LHCN-M2 (cell line): ENCODE results near the gene TMEM184B. TPM values are rescaled to one million over a fixed set of nuclear protein-coding genes. Genes with fewer than 3 reads are reported as not detected.
A peak's percentile ranks its signal among the peaks of the same experiment; 100 is the strongest.

ENCODE experiments used
- DNase-seq: peaks from one replicate; pipeline ENCODE4 v3.0.0-alpha.2; 2012; ENCODE audit warnings: low read depth
- polyA plus RNA-seq: library from polyadenylated mRNA; unstranded; fragments of >200 nt; gene quantifications from one replicate; pipeline ENCODE4 v1.2.1, GENCODE V29; 2012; ENCODE audit warnings: missing spikeins
- total RNA-seq: library from RNA; depleted of rRNA; stranded (reverse); fragments of >200 nt; gene quantifications from 2 replicates; pipeline ENCODE4 v1.2.3, GENCODE V29; 2014; rRNA removed

TMEM184B gene
- total RNA-seq: 61.3 and 70.6 TPM in 2 replicates
- polyA plus RNA-seq: 57.6 TPM

DNA sequence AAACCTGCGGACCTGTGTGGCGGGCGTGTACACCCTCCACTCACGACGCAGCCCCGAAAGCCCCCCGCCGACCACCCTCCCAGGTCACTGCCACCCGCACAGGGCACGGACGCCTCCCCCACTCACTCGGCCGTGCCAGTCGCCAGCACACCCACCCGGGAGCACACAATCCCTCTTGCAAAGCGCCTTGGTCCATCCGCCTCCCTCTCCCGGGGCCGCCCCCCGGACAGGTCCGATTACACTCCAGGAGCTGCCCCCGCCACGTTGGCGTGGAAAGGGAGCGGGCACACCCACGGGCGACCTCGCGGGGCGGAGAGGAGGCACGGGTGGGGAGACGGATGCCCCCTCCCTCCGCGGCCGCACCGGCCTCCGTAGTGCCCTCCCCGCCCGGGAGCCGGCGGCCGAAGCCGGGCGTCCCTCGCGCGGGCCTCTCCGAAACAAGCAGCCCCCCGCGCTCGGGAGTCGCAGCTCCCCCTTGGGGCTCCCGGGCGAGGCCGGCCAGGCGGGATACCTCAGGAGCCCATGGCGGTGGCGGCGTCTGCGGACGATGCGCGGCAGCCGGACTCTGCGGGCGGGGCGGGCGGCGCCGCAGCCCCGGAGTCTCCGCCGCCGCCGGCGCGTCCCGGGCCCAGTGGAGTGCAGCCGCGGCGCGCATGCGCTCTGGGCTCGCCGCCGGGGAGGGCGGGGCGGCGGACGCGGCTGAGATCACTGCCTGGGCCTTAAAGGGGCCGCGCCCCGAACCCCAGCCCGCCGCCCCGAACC lies at the start of gene TMEM184B:
TSS of gene TMEM184B (minus strand) at position 638 of the 762 bp plus-strand sequence. CDS start 25,049 bp downstream, outside the sequence.
- peak; percentile 62 for DNase-seq

DNA sequence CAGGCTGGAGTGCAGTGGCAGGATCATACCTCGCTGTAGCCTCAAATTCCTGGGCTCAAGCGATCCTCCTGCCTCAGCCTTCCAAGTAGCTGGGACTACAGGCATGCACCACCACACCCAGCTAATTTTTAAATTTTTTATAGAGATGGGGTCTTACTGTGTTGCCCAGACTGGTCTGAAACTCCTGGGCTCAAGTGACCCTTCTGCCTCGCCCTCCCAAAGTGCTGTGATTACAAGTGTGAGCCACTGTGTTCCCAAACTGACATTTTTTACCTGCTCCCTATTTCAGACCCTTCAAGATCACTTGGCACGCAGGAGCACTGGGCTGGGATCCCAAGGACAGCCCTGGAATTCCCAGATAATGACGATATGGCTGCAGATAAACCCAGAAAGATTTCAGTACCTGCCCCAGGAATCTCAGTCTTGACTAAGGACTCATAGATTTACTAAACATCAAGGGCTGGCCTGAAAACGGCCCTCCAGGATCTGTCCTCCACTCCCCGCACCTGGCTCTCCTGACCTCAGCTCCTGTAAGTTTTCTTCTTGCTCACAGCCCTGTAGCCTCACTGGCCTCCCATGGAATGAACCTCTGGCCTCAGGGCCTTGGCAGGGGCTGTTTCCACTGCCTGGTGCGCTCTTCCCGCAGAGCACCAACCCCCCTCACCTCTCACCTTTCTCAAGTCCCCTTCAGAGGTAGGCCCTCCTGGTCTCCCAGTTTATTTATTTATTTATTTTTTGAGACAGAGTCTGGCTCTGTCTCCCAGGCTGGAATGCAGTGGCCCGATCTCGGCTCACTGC lies 48.0 kb upstream of the TMEM184B start:
- DNase-seq: no peak

DNA sequence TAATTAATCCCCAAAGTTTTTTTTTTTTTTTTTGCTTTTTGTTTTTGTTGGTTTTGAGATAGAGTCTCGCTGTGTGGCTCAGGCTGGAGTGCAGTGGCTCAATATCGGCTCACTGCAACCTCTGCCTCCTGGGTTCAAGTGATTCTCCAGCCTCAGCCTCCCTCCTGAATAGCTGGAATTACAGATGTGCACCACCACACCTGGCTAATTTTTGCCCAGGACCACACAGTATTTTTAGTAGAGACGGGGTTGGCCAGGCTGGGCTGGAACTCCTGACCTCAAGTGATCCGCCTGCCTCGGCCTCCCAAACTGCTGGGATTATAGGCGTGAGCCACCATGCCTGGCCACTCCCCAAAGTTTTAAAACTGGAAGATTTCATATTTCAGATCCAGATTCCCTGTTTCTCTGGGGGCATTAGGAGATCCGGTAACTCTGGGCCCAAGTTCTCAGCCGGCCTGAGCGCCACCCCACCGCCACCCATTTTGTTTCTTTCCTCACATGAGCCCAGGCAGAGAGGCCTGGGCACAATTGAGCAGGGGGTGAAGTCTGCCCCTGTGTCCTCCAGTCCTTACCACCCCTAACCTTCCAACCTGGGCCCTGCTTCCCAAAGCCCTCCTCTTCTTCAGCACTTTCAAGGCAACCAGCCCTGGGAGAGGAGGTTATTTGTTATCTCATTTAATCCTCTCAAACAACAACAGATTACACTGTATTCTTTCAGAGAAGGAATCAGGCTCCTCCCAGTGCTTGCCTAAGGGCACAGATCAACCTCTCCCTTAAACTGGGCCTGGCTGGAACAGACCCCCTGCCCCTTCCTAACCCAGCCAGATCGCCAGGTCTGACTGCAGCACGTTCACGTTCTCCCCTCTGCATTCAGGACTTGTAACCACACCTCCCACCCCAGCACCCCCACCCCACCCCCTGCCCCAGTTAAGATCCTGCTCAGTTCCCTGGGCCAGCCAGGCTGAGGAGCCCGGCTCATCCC lies 46.3 kb upstream of the TMEM184B start:
- DNase-seq: no peak

DNA sequence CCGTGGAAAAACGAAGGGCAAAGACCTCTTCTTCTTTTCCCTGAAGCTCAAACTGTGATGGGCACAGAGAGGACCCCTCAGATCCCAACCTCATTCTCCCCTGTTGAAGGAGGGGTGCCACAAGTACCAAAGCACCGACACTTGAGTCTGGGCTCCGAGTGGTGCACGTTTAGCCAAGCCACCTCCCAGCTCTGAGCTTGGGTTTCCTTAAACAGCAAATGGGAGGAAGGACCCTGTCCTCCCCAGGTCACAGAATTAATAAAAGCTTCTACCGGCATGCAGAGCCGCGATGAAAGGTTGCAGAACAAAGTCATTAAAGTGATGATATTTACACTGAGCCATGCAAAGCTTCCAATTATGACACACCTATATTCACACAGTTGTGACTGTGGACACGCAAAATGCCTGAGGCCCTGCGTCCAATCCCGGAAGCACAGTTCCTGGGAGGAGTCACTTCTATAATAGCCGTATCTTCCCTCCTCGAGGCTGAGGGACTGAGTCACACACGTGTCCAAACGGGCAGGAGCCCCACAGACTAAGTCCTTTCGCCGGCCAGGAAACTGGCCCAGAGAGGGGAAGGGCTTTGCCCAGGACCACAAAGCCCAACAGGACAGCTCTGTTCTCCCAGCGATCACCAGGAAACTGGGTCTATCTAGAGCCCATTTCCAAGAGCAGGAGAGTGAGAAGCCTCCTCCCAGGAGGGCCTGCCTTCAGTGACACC lies 45.3 kb upstream of the TMEM184B start:
- peak; percentile 91 for DNase-seq

DNA sequence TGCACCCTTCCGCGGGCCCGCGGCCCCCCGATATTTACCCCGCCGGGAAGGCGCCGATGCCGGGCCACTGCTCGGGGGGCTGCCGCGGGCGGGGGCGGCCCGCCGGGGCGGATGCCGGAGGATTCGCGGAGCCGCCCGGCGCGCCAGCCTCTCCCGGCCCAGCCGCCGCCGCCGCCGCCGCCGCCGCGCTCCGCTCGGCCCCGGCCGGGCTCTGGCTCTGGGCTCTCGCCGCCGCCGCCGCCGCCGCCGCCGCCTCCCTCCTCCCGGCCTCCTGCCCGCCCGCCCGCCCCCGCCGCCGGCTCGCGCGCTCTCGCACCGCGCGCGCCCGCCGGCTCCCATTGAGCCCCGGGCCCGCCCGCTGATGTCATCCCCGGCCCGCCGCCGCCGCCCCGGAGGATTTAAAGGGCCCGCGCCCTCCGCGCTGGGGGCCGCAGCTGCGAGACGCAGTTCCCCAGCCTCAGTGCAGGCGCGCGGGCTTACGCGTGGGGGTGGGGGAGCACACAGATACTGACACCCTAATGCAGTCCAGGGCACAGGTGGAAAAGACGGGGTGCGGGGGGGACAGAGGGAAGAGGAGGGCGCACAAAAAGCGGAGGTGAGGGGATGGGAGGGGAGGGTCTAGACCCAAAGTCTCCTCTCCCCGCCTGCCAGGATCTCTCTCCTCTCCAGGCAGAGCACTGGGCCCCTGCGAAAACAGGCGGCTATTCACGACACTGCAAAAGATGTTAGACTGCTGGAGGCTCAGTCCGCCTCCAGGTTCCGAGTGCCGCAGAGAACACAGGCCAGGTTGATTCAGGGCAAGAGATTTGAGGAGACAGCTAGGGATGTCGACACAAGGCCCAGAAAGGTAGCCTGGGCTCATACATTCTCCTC lies 44.5 kb upstream of the TMEM184B start, which contains the start of gene CSNK1E:
TSS of gene CSNK1E (minus strand) at position 312 of the 873 bp plus-strand sequence. CDS start 3,276 bp downstream, outside the sequence.
- peak; percentile 55 for DNase-seq

DNA sequence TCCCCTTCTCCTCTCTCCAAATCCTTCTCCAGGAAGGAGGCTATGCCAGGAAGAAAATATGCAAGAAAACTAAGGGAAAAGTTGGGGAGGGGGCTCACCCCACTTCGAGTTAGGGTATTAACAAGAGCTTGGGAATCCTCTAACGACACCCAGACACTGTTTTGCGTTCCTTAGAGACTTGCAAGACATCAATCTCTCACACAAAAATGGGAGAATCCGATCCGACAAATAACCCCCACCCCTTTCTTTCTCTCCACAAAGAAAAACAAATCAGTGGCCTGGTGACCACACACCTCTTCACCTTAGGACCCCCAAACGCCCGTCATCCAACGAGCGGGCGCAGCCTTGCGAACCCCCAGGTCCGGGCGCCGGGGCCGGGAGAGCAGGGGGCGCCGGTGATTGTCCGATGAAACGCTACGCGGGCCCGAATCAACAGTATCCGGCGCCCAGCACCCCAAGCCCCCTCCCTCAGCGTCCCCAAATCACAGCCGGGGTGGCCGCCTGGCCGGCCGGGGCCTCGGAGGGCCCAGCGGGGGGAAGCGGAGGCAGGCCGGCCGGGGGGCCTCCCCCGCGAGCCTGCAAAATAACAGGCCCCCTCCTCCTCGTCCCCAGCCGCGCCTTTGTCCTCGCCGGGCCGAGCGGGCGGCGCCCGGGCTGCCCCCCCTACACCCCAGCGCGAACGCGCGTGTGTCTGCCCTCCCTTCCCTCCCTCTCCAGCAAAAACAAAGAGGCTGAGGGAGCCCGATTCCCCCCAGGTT lies 43.7 kb upstream of the TMEM184B start:
- peak; percentile 69 for DNase-seq

DNA sequence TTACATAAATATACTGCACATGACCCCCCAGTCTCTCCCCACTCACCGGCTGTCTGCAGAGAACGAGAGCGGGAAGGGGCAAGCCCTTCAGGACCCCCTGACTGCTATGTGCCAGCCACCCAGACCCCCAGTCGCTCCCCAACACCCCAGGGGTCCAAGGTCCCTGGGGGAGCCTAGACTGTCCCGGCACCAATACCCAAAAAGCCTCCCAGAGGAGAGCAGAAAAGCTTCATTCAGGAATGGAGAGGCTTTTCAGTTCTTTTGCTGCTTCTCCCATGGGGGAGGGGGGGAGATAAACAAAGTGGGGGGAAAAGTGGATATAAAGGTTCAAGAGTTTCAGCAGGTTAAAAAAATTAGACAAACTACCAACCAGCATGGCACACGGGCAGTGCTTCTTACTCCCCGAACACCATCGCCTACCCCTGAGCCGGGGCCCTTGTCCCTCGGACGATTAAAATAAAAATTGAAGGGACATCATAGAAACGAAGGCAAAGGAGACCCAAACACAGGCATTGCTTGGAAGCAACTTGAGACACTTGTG lies 43.1 kb upstream of the TMEM184B start:
- DNase-seq: no peak

DNA sequence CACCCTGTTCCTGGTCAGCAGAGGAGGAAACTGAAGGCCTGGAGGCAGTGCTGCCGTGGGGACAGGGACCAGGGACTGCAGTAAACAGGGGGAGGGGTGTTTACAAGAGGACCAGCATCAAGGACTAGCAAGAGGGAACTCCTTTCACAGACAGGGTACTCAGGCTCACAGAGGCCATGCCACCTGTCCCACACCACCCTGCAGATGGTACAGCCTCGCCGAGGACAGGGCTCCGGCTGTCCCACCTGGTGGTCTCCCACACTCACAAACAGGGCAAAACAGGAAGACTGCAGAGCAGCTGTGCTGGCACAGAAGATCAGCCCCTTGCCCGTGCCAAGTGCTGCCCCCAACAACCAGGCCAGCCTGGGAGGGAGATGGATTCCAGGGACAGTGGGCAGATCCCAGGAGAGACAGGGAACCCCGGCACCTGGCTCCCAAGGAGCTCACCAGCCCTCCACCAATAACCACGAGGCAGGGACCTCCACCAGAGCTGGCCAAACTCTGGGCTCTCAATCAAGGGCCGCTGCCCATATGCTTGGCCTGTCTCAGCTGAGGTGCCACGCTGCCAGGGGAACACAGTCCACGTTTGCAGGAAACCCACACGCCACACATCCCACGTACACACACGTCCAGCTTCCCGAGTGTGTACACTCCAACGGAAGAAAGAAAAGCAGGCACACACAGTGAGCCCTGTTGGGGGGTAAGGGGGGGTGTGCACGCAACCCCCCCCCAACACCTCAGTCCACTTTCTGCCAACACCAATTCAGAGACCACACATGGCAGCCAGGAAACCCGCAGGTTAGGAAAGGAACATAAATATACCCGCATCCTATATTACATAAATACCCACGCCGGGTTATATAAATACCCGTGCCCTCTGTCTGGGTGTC lies 42.4 kb upstream of the TMEM184B start:
- DNase-seq: peak; percentile 41

DNA sequence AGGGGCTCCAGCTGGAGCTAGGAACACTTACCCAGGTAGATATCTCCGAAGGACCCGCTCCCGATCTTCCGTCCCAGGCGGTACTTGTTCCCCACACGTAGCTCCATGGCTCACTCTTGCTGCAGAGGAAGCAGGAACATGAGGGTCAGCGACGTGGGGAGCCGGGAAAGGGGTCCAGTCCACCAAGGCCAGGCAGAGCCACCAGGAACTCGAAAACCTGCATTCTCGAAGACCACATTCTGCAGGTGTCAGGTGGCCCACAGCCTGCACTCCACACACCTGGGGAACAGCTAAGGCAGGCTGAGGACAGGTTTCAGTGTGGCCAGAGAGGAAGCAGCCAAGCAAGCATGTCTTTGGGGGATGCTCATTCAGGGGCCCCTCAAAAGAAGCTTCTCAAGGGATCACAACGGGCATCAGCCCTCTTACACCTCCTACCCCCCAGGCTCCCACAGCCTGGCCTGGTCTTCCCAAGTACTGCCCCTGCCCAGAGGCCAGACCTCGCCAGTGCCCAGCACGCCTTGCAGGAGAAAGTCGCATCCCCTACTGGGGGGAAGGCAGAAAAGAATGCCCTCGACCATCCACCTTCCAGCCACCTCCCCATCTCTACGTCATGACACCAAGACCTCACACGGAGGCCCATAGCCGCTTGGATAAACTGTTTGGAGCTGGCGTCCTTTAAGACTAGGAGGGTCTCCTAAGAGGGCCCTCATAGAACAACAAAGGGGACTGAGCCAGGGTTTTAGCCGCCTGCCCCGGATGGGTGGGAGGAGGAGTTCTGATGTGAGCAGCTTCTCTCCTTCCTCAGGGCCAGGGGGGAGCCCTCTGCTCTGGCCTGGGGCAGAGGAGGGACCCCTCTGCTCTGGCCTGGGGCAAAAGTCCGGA lies 41.5 kb upstream of the TMEM184B start:
- no peak for DNase-seq

DNA sequence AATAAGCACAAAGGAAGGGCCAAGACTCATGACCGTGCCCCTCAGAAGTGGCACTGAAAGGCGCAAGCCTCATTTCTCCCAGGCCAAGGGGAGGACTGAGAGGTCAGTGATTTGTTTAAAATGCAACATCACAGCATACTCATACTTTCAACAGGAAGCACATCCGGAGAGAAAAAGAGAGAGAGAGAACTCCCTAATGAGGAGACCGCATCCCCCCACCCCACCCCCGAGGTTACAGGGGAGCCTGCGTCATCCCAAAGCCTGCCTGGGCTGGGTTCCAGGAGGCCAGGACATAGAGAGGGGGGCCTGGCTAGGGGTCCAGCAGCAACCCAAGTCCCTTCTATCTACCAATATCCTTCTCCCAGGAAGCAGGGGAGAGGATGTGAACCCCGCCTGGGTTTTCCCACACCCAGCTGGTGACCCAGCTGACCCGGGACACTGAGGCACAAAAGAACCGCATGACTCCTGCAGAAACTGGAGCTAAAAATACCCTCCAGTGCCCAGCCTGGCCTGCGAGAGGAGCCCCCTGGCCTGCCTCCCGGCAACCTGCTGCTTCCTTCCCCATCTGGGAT lies 40.7 kb upstream of the TMEM184B start:
- DNase-seq: peak; percentile 93

DNA sequence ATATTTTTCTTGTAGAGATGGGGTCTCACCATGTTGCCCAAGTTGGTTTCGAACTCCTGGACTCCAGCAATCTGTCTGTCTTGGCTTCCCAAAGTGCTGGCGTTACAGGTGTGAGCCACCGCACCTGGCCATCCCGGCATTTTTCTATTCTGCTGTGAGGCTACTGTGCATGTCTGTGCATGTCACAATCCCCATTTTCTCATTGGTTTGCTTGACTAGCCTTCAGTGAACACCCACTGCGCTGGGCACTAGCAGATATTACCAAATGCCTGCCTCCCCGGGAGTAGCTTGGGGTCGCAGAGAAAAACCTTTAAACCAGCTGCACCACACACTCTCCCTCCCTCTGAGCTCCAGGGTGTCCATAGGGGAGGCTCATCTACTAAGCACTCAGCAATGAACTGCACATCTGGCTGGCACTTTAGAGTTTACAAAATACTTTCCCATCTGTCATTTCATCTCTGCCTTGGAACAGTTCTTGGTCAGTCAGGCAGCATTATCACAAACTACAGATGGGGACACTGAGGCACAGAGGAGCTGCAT lies 39.5 kb upstream of the TMEM184B start:
- no peak for DNase-seq

DNA sequence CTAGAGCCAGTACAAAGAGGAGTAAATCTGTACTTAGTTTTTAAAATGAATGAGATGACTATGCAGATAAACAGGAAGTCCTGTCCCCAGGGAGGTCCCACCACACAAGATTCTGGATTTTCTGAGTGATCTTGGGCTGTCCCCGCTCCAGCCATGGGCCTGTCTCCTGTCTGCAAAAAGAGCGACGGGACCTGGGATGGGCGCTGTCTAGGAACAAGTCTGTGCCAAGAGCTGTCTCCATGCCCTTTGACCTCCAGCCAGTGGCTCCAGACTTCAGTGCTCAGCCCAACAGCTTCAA lies 38.5 kb upstream of the TMEM184B start:
- DNase-seq: peak; percentile 44

DNA sequence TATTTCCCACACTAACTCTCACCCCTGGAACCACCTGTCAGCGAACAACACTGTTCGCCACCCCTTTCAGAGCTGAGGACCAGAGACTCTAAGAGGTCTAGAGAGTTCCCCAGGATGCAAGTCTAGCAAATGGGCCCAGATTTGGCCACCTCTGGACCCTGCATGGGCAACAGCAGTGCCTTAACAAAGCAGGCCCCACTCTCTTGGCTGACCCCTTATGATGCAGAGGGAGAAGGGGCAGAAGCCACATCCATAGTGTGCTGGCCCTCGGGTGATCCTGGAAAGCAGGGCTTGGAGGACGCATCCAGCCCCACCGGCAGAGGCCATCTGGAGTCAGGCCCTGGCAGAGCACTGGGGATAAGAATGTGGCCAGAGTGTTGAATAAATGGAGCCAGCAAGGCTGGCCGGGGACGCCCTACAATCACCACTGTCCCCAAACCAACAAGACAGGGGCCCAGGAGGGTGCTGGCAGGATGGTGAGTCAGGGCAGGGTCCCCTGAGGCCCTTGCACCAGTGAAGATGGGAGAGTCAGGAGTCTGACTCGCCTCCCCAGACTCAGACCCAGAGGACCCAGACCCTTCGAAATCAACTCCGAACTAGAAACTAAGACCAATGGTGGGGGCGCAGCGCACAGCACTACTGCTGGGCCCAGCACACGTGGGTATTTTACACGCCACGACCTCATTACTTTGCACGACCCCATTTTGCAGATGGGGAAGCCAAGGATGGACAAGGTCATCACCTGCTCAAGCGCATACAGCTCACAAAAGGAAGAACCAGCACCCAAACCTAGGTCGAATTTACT lies 37.9 kb upstream of the TMEM184B start:
- no peak for DNase-seq

DNA sequence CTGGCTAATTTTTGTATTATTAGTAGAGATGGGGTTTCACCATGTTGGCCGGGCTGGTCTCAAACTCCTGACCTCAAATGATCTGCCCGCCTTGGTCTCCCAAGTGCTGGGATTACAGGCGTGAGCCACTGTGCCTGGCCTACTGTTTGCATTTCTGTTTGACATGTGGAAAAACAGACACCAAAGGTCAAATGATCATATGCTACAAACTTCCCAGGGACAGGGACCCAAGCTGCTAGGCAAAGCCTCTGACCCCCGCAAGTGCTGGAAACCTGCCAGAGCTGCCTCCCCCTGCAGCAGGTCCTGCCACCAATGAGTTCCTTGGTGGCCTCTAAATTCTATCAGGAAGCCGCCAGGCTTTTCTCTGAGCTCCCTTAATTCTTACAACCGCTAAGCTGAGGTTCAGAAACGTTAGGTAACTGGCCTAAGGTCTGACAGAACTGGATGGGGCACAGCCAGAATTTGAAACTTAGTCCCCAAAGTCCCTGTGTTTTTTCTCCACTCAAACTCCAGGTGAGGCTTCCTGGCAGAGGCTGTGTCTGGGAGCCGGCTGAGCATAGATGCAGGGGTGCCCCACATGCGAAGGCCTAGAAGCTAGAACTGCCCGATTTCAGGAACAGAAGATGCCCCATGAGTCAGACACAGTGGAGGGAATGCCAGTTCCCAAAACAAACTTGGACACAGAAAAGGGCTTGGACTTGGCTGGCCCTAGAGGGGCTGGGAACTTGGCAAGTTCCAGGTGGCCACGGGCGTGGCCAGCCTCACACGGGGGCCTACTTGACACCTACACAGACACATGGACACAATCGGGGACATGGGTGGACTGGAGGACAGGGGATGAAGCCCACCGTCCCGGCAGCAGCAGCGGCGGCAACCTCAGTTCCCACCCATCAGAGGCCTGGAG lies 37.1 kb upstream of the TMEM184B start:
- DNase-seq: no peak
